ENCODE data around the gene HOXA3. TPM values are rescaled to one million over a fixed set of nuclear protein-coding genes. Genes with fewer than 3 reads are reported as not detected.

HOXA3 gene
- total RNA-seq, 1 donor from 2014 or later = 14.4 TPM

DNA sequence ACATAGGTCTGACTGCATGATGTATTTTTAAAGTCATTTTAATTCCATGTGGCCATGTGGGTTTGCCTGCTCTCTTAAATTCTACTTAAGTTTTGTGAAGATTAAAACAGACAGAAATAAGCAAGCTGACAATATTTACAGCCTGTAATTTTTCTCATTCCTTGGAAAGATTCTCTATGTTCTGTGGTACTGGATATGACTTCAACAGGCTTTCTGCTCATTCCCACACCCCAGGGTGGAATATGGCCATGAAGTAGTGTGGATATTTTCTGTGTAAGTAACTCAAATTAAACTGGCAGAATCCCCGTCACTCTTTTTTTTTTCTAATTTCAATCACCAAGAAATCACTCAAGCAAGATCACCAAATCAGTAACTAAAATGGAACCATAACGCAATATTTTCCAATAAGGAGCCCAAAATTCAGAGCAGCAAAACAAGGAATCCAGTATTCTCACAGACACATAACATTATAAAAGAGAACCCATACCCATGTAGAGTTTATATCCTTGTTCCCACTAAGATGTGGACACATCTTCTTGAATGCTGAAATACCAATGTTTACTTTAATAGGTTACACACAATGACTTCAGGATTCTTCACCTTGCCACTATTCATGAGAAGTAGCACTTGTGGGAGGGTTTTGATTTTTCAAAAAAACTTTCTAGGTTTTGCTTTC is 14.6 kb downstream of the HOXA3 start:
- TF ChIP-seq, protein P1, sequence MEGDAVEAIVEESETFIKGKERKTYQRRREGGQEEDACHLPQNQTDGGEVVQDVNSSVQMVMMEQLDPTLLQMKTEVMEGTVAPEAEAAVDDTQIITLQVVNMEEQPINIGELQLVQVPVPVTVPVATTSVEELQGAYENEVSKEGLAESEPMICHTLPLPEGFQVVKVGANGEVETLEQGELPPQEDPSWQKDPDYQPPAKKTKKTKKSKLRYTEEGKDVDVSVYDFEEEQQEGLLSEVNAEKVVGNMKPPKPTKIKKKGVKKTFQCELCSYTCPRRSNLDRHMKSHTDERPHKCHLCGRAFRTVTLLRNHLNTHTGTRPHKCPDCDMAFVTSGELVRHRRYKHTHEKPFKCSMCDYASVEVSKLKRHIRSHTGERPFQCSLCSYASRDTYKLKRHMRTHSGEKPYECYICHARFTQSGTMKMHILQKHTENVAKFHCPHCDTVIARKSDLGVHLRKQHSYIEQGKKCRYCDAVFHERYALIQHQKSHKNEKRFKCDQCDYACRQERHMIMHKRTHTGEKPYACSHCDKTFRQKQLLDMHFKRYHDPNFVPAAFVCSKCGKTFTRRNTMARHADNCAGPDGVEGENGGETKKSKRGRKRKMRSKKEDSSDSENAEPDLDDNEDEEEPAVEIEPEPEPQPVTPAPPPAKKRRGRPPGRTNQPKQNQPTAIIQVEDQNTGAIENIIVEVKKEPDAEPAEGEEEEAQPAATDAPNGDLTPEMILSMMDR (IDR thresholded peaks at IDR 0.05) = no peak
- H3K4me3 ChIP-seq = no peak overlapping the region
- intact Hi-C loops (cut with DNase I) = no loop called here
- H3K27ac ChIP-seq = peak overlapping the region; percentile 44 to 74
- H3K9me3 ChIP-seq = no peaks in the 10 kb centered on the region
- H3K27me3 ChIP-seq = no peaks in the 10 kb centered on the region
- no peaks in the 10 kb centered on the region for H3K36me3 ChIP-seq
- DNase-seq (ENCODE audit: low spot score in 2 of 2) = no peak
- H3K4me1 ChIP-seq = peaks cover 0 to 6% of the 10 kb centered on the region in 2 donors

DNA sequence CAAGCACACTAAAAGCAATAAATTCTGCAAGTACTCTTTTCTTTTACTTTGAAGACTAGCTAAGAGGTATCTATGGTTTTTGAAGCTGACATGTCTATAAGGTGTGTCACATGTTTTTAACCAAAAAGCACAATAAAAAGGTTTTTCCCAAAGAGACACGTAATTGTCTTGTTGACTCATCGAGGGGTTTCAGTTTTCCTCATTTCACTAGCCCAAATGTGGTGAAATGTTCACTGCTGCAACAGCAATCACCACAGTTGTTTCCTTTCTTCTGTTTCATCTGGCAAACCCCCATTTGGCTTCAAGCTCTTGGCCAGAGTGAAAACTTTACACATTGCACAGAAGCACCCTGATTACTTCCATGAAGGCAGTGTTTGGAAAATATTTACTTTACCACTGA is 18.0 kb downstream of the HOXA3 start:
- H3K9me3 ChIP-seq = no peaks in the 10 kb centered on the region
- H3K27ac ChIP-seq = peak overlapping the region in 1 of 2 donors; percentile 21
- H3K4me1 ChIP-seq = peaks cover 0 to 6% of the 10 kb centered on the region in 2 donors
- DNase-seq (ENCODE audit: low spot score in 2 of 2) = no peak
- H3K4me3 ChIP-seq = no peak overlapping the region
- intact Hi-C loops (cut with DNase I) = loop anchor here (5.0 kb wide), 1 partner anchor 102 kb away; no protein-coding TSS in a partner anchor
- H3K27me3 ChIP-seq = no peaks in the 10 kb centered on the region
- TF ChIP-seq, protein P1 (IDR thresholded peaks at IDR 0.05) = no peak
- no peaks in the 10 kb centered on the region for H3K36me3 ChIP-seq

DNA sequence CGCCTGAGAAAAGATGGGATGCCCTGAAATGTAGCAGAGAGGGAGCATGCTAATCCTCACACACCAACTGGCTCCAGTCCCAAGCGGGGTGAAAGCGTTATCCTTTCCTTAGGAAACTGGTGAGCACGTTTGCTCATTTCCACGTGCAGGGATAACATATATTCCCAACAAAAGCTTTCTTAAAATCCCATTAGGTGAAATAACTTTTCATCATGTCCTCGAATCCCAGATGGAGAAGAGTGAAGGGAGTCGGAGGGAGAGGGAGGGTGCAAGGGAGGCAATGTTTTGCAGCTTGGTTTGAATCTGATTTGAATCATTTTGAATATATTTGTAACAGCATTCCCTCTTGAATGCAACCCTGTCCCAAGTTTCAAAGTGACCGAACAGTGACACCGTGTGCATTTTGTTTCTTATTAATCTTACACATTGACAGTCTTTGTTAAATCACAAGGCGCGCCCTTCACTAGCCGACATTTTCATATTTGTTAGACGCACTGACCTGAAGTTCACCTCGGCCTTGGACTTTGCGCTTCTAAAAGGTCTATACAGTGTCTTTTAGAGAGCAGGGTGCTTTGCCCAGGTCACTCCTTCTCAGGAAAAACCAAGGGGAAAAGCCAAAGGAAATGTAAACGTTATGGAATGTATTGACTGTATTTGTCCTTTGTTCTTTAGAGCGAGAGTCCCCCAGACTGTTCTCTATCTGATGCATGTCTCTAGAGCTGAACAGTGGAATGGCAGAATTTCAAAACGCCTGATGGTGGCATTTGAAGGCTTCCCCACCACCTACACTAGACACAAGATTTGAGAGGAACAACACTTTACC is 18.8 kb downstream of the HOXA3 start:
- H3K9me3 ChIP-seq = no peaks in the 10 kb centered on the region
- intact Hi-C loops (cut with DNase I) = loop anchor here (5.0 kb wide), 1 partner anchor 101 kb away; no protein-coding TSS in a partner anchor
- no peaks in the 10 kb centered on the region for H3K27me3 ChIP-seq
- H3K4me1 ChIP-seq = peaks cover 0 to 8% of the 10 kb centered on the region in 2 donors
- H3K36me3 ChIP-seq = no peaks in the 10 kb centered on the region
- TF ChIP-seq, protein P1 (IDR thresholded peaks at IDR 0.05) = no peak
- no peak overlapping the region for H3K4me3 ChIP-seq
- peak overlapping the region in 1 of 2 donors; percentile 21 for H3K27ac ChIP-seq
- DNase-seq (ENCODE audit: low spot score in 2 of 2) = no peak

DNA sequence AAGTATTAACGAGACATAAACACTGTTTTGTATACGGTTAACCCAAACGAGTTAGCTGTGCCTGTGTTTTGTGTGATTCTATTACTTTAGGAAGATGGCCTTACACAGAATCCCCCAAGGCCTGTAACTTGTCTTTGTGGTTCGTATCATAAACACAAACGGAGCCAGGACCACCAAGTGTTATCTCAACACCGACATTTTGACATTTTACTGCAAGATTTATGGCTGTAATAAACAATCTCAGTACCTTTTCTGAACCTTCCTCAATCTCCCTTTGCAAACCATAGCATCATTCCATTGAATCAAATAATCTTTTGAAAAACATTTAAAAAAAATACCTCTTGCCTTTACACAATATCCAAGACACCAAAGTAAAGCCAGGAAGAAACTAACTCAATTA is 19.4 kb downstream of the HOXA3 start:
- TF ChIP-seq, protein P1 (IDR thresholded peaks at IDR 0.05) = no peak
- Histone ChIP-seq H3K4me3 (no peak overlapping the region), H3K4me1 (peaks cover 0 to 8% of the 10 kb centered on the region in 2 donors), H3K27me3 (no peaks in the 10 kb centered on the region), H3K9me3 (no peaks in the 10 kb centered on the region), H3K27ac (no peak overlapping the region), H3K36me3 (no peaks in the 10 kb centered on the region)
- intact Hi-C loops (cut with DNase I) = loop anchor here (5.0 kb wide), 1 partner anchor 101 kb away; no protein-coding TSS in a partner anchor
- no peak for DNase-seq (ENCODE audit: low spot score in 2 of 2)

DNA sequence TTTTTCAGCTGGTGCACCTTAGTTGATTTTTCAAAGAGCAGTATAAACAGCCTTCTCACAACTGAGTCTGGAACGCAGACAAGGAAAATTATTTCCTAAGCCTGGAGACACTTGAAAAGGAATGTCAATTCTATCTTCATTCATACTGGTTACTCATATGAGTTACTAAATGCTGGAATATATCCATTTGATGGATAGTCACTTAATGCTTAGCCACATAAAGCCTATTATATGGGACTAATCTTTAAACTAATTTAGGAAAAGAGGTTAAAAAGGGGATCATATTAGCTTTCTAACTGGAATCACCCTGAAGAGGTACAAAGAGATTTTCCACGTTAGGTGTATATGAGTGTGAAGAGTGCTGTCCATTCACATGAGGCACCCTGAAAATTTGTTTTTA is 20.2 kb downstream of the HOXA3 start:
- Histone ChIP-seq H3K9me3 (no peaks in the 10 kb centered on the region), H3K4me3 (no peak overlapping the region), H3K4me1 (peaks cover 0 to 8% of the 10 kb centered on the region in 2 donors), H3K36me3 (no peaks in the 10 kb centered on the region), H3K27ac (no peak overlapping the region), H3K27me3 (no peaks in the 10 kb centered on the region)
- intact Hi-C loops (cut with DNase I) = loop anchor here (5.0 kb wide), 1 partner anchor 100 kb away; no protein-coding TSS in a partner anchor
- TF ChIP-seq, protein P1 (IDR thresholded peaks at IDR 0.05) = no peak
- no peak for DNase-seq (ENCODE audit: low spot score in 2 of 2)

Measured in ascending aorta (tissue), 2 donors.